GM12878 (cell line): ENCODE results near the gene DPF3. TPM values are rescaled to one million over a fixed set of nuclear protein-coding genes. Genes with fewer than 3 reads are reported as not detected.
A peak's percentile ranks its signal among the peaks of the same experiment; 100 is the strongest.

Experiments
- ATAC-seq: fragments of 200-7000 bp; cut with Tn5 transposase; 3 replicates; pipeline ENCODE4 v1.9.1; 2020; ENCODE audit warnings: mild to moderate bottlenecking, moderate library complexity
- BruUV-seq: library from RNA; stranded (reverse); fragments of 400-500 nt; replicated peaks from 2 replicates; lab custom pipeline; 2021; lab: Mats Ljungman, UMichigan
- CTCF ChIA-PET: fragments of 300-600 bp; sonication (Branson Sonifier 250); formaldehyde crosslinking; extraction: SDS; loops from one replicate; lab custom pipeline; 2021; ENCODE audit warnings: inconsistent platforms; lab: Yijun Ruan, JAX
- POLR2A ChIA-PET: fragments of 350-600 bp; formaldehyde crosslinking; extraction: SDS; loops from one replicate; lab custom pipeline; 2021; ENCODE audit warnings: inconsistent platforms; lab: Charles Lee
- RAD21 ChIA-PET: fragments of 300-600 bp; sonication (Branson Sonifier 250); formaldehyde crosslinking; loops from one replicate; lab custom pipeline; 2023; ENCODE audit warnings: antibody characterized with exemption; ENCODE audit not compliant: unreplicated experiment; lab: Charles Lee
- SMC1A ChIA-PET: fragments of 300-600 bp; sonication (Branson Sonifier 250); formaldehyde crosslinking; loops from one replicate; lab custom pipeline; 2023; ENCODE audit not compliant: unreplicated experiment, uncharacterized antibody; lab: Charles Lee
- DNase-seq: peaks from one replicate; pipeline ENCODE4 v3.0.0-alpha.2; 2011; ENCODE audit warnings: low read depth, low spot score
- FAIRE-seq: peaks from 3 replicates; lab custom pipeline; 2011; peaks lifted over from hg19 to GRCh38; lab: Jason Lieb, UNC
- H2AFZ ChIP-seq: 2 replicates; pipeline ENCODE4 v1.6.0; 2011; ENCODE audit warnings: low read depth, low read length, control low read depth; ENCODE audit not compliant: control insufficient read depth
- H3K27ac ChIP-seq: 2 replicates; pipeline ENCODE4 v1.5.1; 2011; ENCODE audit warnings: control low read depth; ENCODE audit not compliant: control insufficient read depth, insufficient read depth
- H3K27me3 ChIP-seq, 2 experiments: replicated peaks in 1 of 2; 2 replicates each; pipeline versions ENCODE4 v1.6.0 to v1.6.1; 2011; ENCODE audit warnings: low read length in 1 of 2; ENCODE audit not compliant: control insufficient read depth in 2 of 2, insufficient read depth in 2 of 2
- H3K36me3 ChIP-seq, 2 experiments: 2 replicates each; pipeline ENCODE4 v1.5.1; 2011; ENCODE audit warnings: low read length in 1 of 2; ENCODE audit not compliant: control insufficient read depth in 2 of 2, insufficient read depth in 2 of 2
- H3K4me1 ChIP-seq: 2 replicates; pipeline ENCODE4 v1.6.1; 2011; ENCODE audit warnings: mild to moderate bottlenecking, low read length, moderate library complexity, mixed read lengths; ENCODE audit not compliant: control insufficient read depth, insufficient read depth
- H3K4me2 ChIP-seq: 2 replicates; pipeline ENCODE4 v1.6.0; 2011; ENCODE audit warnings: control low read depth; ENCODE audit not compliant: control insufficient read depth, insufficient read depth
- H3K4me3 ChIP-seq: fragments of 200-600 bp; sonication (generic); 2 replicates; pipeline ENCODE4 v1.5.1; 2016
- H3K79me2 ChIP-seq: 2 replicates; pipeline ENCODE4 v1.6.0; 2011; ENCODE audit warnings: low read length; ENCODE audit not compliant: control insufficient read depth, insufficient read depth
- H3K9ac ChIP-seq: 2 replicates; pipeline ENCODE4 v1.8.0; 2011; ENCODE audit warnings: low read length, control low read depth, mixed read lengths; ENCODE audit not compliant: control insufficient read depth, insufficient read depth
- H3K9me3 ChIP-seq: replicated peaks from 3 replicates; pipeline ENCODE4 v1.5.1; 2011; ENCODE audit warnings: mild to moderate bottlenecking, low read length; ENCODE audit not compliant: control insufficient read depth, insufficient read depth
- H4K20me1 ChIP-seq: 2 replicates; pipeline ENCODE4 v1.6.0; 2011; ENCODE audit not compliant: control insufficient read depth, insufficient read depth
- BMI1 ChIP-seq: fragments of 450-650 bp; IDR thresholded peaks from 2 replicates; pipeline ENCODE4 v1.6.1; 2016; ENCODE audit warnings: mild to moderate bottlenecking, moderate library complexity, borderline replicate concordance
- CBX3 ChIP-seq: fragments of 200-600 bp; sonication (generic); IDR thresholded peaks from 2 replicates; pipeline ENCODE4 v1.6.1; 2016; ENCODE audit warnings: low read depth, borderline replicate concordance
- CBX5 ChIP-seq: sonication (generic); IDR thresholded peaks from 2 replicates; pipeline ENCODE4 v1.6.1; 2016; ENCODE audit warnings: low read depth, moderate library complexity, mild to moderate bottlenecking, inconsistent platforms
- EGR1 ChIP-seq, 2 experiments: IDR thresholded peaks; 1 replicate in 1 of 2; 2 replicates in 1 of 2; pipeline ENCODE4 v1.6.1; 2011 to 2012; ENCODE audit warnings: low read depth in 2 of 2, low read length in 2 of 2, borderline replicate concordance in 1 of 2, mild to moderate bottlenecking in 1 of 2, moderate library complexity in 1 of 2
- ETV6 ChIP-seq, 2 experiments: fragments of 450-650 bp in 1 of 2; IDR thresholded peaks in 1 of 2; conservative IDR thresholded peaks in 1 of 2; 2 replicates each; pipeline ENCODE4 v1.6.1; 2014; ENCODE audit warnings: antibody characterized with exemption in 1 of 2, borderline replicate concordance in 1 of 2, low read depth in 1 of 2, mild to moderate bottlenecking in 1 of 2, moderate library complexity in 1 of 2
- HCFC1 ChIP-seq: fragments of 150-350 bp; IDR thresholded peaks from 2 replicates; pipeline ENCODE4 v1.6.1; 2014; ENCODE audit warnings: low read length
- PML ChIP-seq: IDR thresholded peaks from 2 replicates; pipeline ENCODE4 v1.6.1; 2012; ENCODE audit warnings: low read length, inconsistent platforms
- SREBF1 ChIP-seq: IDR thresholded peaks from 2 replicates; pipeline ENCODE4 v1.6.1; 2012; ENCODE audit warnings: mild to moderate bottlenecking, low read length
- TARDBP ChIP-seq: IDR thresholded peaks from 2 replicates; pipeline ENCODE4 v1.6.1; 2016; ENCODE audit warnings: borderline replicate concordance
- whole genome bisulfite sequencing: methylation state at CpG from one replicate; pipeline ENCODE4 v1.1.6; 2016; ENCODE audit warnings: low lambda C conversion rate; ENCODE audit not compliant: insufficient replicate concordance, insufficient coverage; ENCODE audit errors: missing lambda C conversion rate; 5-methylcytosine and 5-hydroxymethylcytosine counted together
- in situ Hi-C: fragments of 300-500 bp; cut with MboI; formaldehyde crosslinking; loops from 9 replicates; pipeline ENCODE4 v1.14.3; 2018; ENCODE audit warnings: mixed read lengths
- intact Hi-C: fragments of 100-400 bp; cut with micrococcal nuclease; formaldehyde crosslinking; loops from one replicate; pipeline ENCODE4 v1.14.2; 2022; ENCODE audit not compliant: unreplicated experiment
- polyA plus RNA-seq, 11 experiments: library from polyadenylated mRNA; depleted of rRNA in 4 of 11; unstranded in 6 of 11; stranded (reverse) in 5 of 11; fragments of >200 nt; fragmentation: Nextera tagmentation in 4 of 11; fragmentation: Illumina TruSeq in 1 of 11; extraction: Ambion mirVana in 4 of 11; extraction: Trizol in 1 of 11; gene quantifications; 1 replicate in 1 of 11; 2 replicates in 10 of 11; pipeline versions ENCODE4 v1.2.1 to v1.2.3, GENCODE V29; 2011 to 2016; ENCODE audit warnings: inconsistent platforms in 2 of 11, missing spikeins in 2 of 11, low read depth in 1 of 11
- total RNA-seq, 4 experiments: library from RNA; depleted of rRNA in 3 of 4; stranded (reverse); fragments of >200 nt in 3 of 4; fragmentation: Illumina TruSeq in 1 of 4; extraction: Trizol in 1 of 4; gene quantifications; 2 replicates each; pipeline versions ENCODE4 v1.2.1 to v1.2.3, GENCODE V29; 2013 to 2021
- TF ChIP-seq, protein P1 (sequence below): fragments of 450-650 bp; conservative IDR thresholded peaks from 2 replicates; pipeline ENCODE4 v1.6.1; 2017; ENCODE audit warnings: mild to moderate bottlenecking, moderate library complexity
- TF ChIP-seq, protein P2 (sequence below): fragments of 450-650 bp; IDR thresholded peaks from 2 replicates; pipeline ENCODE4 v1.6.1; 2017; ENCODE audit warnings: antibody characterized with exemption, mild to moderate bottlenecking, moderate library complexity

The DPF3 gene
- total and polyA plus RNA-seq, 10 of the 15 experiments (the other 5 are each of a cell fraction or from before 2014, with no cell fraction given): 0.69 to 8.0 (median 2.2) TPM

DNA sequence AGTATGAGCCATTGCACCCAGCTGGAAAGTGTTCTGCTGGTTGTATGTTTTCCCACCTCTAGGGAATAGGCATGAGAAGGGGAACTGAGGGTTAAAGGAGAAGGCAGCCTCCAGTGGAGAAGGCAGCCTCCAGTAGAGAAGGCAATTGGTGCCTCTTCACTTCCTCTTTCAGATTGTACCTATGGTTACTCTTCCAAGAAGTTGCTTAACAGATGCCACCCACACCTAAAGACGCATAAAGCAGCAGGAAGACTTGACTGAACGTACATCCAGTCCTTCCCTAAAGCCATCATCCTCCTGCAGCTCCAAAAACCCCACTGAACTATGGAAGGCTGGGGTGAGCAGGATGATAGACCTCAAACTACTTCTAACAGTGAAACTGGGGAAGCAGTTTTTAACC, 13.1 kb downstream of the DPF3 start (continued):
- TF ChIP-seq, protein P1, sequence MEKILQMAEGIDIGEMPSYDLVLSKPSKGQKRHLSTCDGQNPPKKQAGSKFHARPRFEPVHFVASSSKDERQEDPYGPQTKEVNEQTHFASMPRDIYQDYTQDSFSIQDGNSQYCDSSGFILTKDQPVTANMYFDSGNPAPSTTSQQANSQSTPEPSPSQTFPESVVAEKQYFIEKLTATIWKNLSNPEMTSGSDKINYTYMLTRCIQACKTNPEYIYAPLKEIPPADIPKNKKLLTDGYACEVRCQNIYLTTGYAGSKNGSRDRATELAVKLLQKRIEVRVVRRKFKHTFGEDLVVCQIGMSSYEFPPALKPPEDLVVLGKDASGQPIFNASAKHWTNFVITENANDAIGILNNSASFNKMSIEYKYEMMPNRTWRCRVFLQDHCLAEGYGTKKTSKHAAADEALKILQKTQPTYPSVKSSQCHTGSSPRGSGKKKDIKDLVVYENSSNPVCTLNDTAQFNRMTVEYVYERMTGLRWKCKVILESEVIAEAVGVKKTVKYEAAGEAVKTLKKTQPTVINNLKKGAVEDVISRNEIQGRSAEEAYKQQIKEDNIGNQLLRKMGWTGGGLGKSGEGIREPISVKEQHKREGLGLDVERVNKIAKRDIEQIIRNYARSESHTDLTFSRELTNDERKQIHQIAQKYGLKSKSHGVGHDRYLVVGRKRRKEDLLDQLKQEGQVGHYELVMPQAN: no peak
- TF ChIP-seq CBX3: no peak
- TF ChIP-seq ETV6 (conservative IDR thresholded peaks at IDR 0.05 in 1 of 2, IDR thresholded peaks at IDR 0.05 in 1 of 2; ENCODE audit: borderline replicate concordance in 1 of 2, low read depth in 1 of 2): peak in 1 of 2 experiments; percentile 35; a peak in 1 of 4 replicates
- no peak for TF ChIP-seq SREBF1
- no peak for TF ChIP-seq PML
- TF ChIP-seq, protein P2, sequence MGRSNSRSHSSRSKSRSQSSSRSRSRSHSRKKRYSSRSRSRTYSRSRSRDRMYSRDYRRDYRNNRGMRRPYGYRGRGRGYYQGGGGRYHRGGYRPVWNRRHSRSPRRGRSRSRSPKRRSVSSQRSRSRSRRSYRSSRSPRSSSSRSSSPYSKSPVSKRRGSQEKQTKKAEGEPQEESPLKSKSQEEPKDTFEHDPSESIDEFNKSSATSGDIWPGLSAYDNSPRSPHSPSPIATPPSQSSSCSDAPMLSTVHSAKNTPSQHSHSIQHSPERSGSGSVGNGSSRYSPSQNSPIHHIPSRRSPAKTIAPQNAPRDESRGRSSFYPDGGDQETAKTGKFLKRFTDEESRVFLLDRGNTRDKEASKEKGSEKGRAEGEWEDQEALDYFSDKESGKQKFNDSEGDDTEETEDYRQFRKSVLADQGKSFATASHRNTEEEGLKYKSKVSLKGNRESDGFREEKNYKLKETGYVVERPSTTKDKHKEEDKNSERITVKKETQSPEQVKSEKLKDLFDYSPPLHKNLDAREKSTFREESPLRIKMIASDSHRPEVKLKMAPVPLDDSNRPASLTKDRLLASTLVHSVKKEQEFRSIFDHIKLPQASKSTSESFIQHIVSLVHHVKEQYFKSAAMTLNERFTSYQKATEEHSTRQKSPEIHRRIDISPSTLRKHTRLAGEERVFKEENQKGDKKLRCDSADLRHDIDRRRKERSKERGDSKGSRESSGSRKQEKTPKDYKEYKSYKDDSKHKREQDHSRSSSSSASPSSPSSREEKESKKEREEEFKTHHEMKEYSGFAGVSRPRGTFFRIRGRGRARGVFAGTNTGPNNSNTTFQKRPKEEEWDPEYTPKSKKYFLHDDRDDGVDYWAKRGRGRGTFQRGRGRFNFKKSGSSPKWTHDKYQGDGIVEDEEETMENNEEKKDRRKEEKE: no peak
- TF ChIP-seq TARDBP: no peak
- TF ChIP-seq, all 136 proteins: peak for 6

DNA sequence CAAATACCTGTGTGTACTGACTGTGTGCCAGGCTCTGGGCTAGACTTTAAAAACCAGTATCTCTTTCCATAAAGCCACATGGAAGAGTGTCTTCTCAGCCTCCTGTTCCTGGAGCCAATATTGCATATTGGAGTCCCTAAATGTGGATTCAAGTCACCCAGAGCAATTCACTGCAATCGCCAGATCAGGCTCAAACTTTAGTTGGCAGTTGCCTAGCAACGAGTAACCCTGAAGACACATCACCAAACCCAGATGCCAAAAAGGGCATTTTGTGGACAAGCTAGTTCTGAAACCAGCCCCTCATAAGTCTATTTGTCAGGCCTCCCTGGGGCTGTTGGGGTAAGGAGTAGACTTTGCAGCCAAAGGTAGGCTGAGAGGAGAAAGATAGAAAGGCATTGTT, 13.7 kb downstream of the DPF3 start:
- H3K4me1 ChIP-seq: peaks cover 14% of the 10 kb centered on the region
- H4K20me1 ChIP-seq: no peaks in the 10 kb centered on the region
- no peak overlapping the region for H3K4me3 ChIP-seq
- in situ Hi-C loops (no loop called here), intact Hi-C loops (no loop called here)
- FAIRE-seq (no peak), ATAC-seq (no peak; the same call in 2 of the 3 replicates), DNase-seq (no peak)
- POLR2A ChIA-PET: no interaction called here
- BruUV-seq: no TSS peak
- H3K9ac ChIP-seq: no peak overlapping the region
- no peak overlapping the region for H3K27ac ChIP-seq
- H3K36me3 ChIP-seq: no peaks in the 10 kb centered on the region
- no peak overlapping the region for H2AFZ ChIP-seq
- CTCF ChIA-PET: interaction anchor here (0.6 kb wide), 1 partner anchor 240 kb away, joined by 4 read pairs; no protein-coding TSS in a partner anchor
- no peak overlapping the region for H3K4me2 ChIP-seq
- no peak for TF ChIP-seq CBX5
- peak; percentile 32; the same call in 1 of the 2 replicates for TF ChIP-seq BMI1
- no peak for TF ChIP-seq EGR1 (IDR thresholded peaks at IDR 0.05; ENCODE audit: borderline replicate concordance in 1 of 2, low read depth in 2 of 2, low read length in 2 of 2)
- TF ChIP-seq HCFC1: no peak
- WGBS: 90% methylated on average over 2 of the region's 2 CpGs
- no peaks in the 10 kb centered on the region for H3K79me2 ChIP-seq
- no peaks in the 10 kb centered on the region for H3K27me3 ChIP-seq
- no peaks in the 10 kb centered on the region; the same call in 2 of the 3 replicates for H3K9me3 ChIP-seq
- SMC1A ChIA-PET: no interaction called here
- RAD21 ChIA-PET: no interaction called here
